ENCODE data around the gene XPNPEP2. TPM values are rescaled to one million over a fixed set of nuclear protein-coding genes. Genes with fewer than 3 reads are reported as not detected.

XPNPEP2 gene
- polyA plus RNA-seq, 4 donors: 27.0 to 744 (median 53.7) TPM

DNA sequence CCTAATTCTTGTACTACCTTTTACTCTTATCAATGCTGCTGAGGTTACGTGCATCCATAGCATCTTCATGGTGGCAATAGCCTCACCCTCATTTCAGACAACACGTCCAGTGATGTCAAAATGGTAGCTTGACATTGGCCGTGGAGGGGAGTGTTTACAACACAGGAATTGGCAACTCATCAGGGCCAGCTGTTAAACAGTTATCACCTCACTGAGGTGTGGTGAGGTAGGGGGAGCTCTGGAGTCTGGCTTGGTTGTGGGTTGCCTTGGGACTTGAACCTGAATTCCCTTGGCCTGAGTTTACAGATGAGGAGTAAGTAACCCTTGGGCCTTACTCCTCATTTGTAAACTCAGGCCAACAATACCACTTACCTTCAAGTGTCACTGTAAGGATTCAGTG, 51.4 kb downstream of the XPNPEP2 start:
- FAIRE-seq (no peak), DNase-seq (no peak)
- Histone ChIP-seq H3K4me1 (ENCODE audit: control insufficient read depth in 3 of 3, insufficient read depth in 2 of 3, low read depth in 1 of 3, low read length in 2 of 3) (no peaks in the 10 kb centered on the region), H3K9me3 (ENCODE audit: control insufficient read depth in 2 of 2, insufficient read depth in 1 of 2, low read depth in 1 of 2, low read length in 1 of 2) (no peaks in the 10 kb centered on the region), H3K36me3 (ENCODE audit: control insufficient read depth in 3 of 3, insufficient read depth in 2 of 3, low read depth in 1 of 3, low read length in 3 of 3) (peaks cover 0 to 2% (median 0%) of the 10 kb centered on the region in 3 donors), H3K4me3 (ENCODE audit: low read depth in 1 of 3, low read length in 3 of 3) (no peak overlapping the region), H3K27ac (ENCODE audit: low read depth in 1 of 3, low read length in 2 of 3) (no peak overlapping the region), H3K27me3 (ENCODE audit: control insufficient read depth in 3 of 3, insufficient read depth in 3 of 3, low read length in 3 of 3) (no peaks in the 10 kb centered on the region)
- 76 to 80% (median 78%) methylated on average over 3 of the region's 3 CpGs for WGBS, 3 donors

DNA sequence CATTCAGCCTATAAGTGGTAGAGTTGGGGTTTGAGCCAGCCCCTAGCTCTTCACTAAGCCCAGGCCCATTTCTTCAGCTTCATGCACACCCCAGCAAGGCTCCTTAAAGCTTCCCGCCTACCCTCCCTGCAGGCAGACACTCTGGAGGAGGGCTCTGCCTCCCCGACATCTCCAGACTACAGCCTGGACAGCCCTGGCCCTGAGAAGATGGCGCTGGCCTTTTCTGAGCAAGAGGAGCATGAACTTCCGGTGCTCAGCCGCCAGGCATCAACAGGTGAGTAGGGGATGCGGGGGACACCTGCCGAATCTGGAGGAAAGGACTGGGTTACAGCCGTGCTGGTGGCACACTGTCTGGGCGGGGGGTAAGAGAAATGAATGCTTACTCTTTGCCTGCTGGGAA, 52.0 kb downstream of the XPNPEP2 start:
- WGBS, 3 donors: 86 to 99% (median 88%) methylated on average over 8 to 9 of the region's 9 CpGs
- peaks cover 0 to 5% (median 0%) of the 10 kb centered on the region in 3 donors for H3K36me3 ChIP-seq (ENCODE audit: control insufficient read depth in 3 of 3, insufficient read depth in 2 of 3, low read depth in 1 of 3, low read length in 3 of 3)
- no peak overlapping the region for H3K27ac ChIP-seq (ENCODE audit: low read depth in 1 of 3, low read length in 2 of 3)
- no peaks in the 10 kb centered on the region for H3K27me3 ChIP-seq (ENCODE audit: control insufficient read depth in 3 of 3, insufficient read depth in 3 of 3, low read length in 3 of 3)
- FAIRE-seq (no peak), DNase-seq (no peak)
- no peaks in the 10 kb centered on the region for H3K9me3 ChIP-seq (ENCODE audit: control insufficient read depth in 2 of 2, insufficient read depth in 1 of 2, low read depth in 1 of 2, low read length in 1 of 2)
- no peaks in the 10 kb centered on the region for H3K4me1 ChIP-seq (ENCODE audit: control insufficient read depth in 3 of 3, insufficient read depth in 2 of 3, low read depth in 1 of 3, low read length in 2 of 3)
- no peak overlapping the region for H3K4me3 ChIP-seq (ENCODE audit: low read depth in 1 of 3, low read length in 3 of 3)

- DNase-seq (no peak), FAIRE-seq (no peak)
- no peak overlapping the region for H3K4me3 ChIP-seq (ENCODE audit: low read depth in 1 of 3, low read length in 3 of 3)
- H3K27ac ChIP-seq (ENCODE audit: low read depth in 1 of 3, low read length in 2 of 3): no peak overlapping the region
- no peaks in the 10 kb centered on the region for H3K9me3 ChIP-seq (ENCODE audit: control insufficient read depth in 2 of 2, insufficient read depth in 1 of 2, low read depth in 1 of 2, low read length in 1 of 2)
- WGBS, 3 donors: 88 to 92% (median 90%) methylated on average over 8 of the region's 8 CpGs
- H3K36me3 ChIP-seq (ENCODE audit: control insufficient read depth in 3 of 3, insufficient read depth in 2 of 3, low read depth in 1 of 3, low read length in 3 of 3): peaks cover 0 to 6% (median 0%) of the 10 kb centered on the region in 3 donors
- no peaks in the 10 kb centered on the region for H3K4me1 ChIP-seq (ENCODE audit: control insufficient read depth in 3 of 3, insufficient read depth in 2 of 3, low read depth in 1 of 3, low read length in 2 of 3)
- H3K27me3 ChIP-seq (ENCODE audit: control insufficient read depth in 3 of 3, insufficient read depth in 3 of 3, low read length in 3 of 3): no peaks in the 10 kb centered on the region
Observed at GRCh38 chrX:129791336-129791735, 52.6 kb downstream of the XPNPEP2 start.

GRCh38 chrX:129791961-129792570, 53.3 kb downstream of the XPNPEP2 start:
- Histone ChIP-seq H3K4me3 (ENCODE audit: low read depth in 1 of 3, low read length in 3 of 3) (no peak overlapping the region), H3K4me1 (ENCODE audit: control insufficient read depth in 3 of 3, insufficient read depth in 2 of 3, low read depth in 1 of 3, low read length in 2 of 3) (no peaks in the 10 kb centered on the region), H3K9me3 (ENCODE audit: control insufficient read depth in 2 of 2, insufficient read depth in 1 of 2, low read depth in 1 of 2, low read length in 1 of 2) (no peaks in the 10 kb centered on the region), H3K36me3 (ENCODE audit: control insufficient read depth in 3 of 3, insufficient read depth in 2 of 3, low read depth in 1 of 3, low read length in 3 of 3) (peaks cover 0 to 7% (median 0%) of the 10 kb centered on the region in 3 donors), H3K27ac (ENCODE audit: low read depth in 1 of 3, low read length in 2 of 3) (no peak overlapping the region), H3K27me3 (ENCODE audit: control insufficient read depth in 3 of 3, insufficient read depth in 3 of 3, low read length in 3 of 3) (no peaks in the 10 kb centered on the region)
- FAIRE-seq (no peak), DNase-seq (no peak)
- 40 to 72% (median 64%) methylated on average over 11 of the region's 11 CpGs for WGBS, 3 donors

- DNase-seq: no peak
- Histone ChIP-seq H3K4me1 (ENCODE audit: control insufficient read depth in 3 of 3, insufficient read depth in 2 of 3, low read depth in 1 of 3, low read length in 2 of 3) (no peaks in the 10 kb centered on the region), H3K27me3 (ENCODE audit: control insufficient read depth in 3 of 3, insufficient read depth in 3 of 3, low read length in 3 of 3) (no peaks in the 10 kb centered on the region), H3K9me3 (ENCODE audit: control insufficient read depth in 2 of 2, insufficient read depth in 1 of 2, low read depth in 1 of 2, low read length in 1 of 2) (no peaks in the 10 kb centered on the region), H3K4me3 (ENCODE audit: low read depth in 1 of 3, low read length in 3 of 3) (no peak overlapping the region), H3K27ac (ENCODE audit: low read depth in 1 of 3, low read length in 2 of 3) (no peak overlapping the region), H3K36me3 (ENCODE audit: control insufficient read depth in 3 of 3, insufficient read depth in 2 of 3, low read depth in 1 of 3, low read length in 3 of 3) (peaks cover 0 to 12% (median 0%) of the 10 kb centered on the region in 3 donors)
- WGBS, 3 donors: 88 to 95% (median 91%) methylated on average over 17 to 18 of the region's 18 CpGs
- FAIRE-seq: no peak
Observed at GRCh38 chrX:129792586-129793291, 54.0 kb downstream of the XPNPEP2 start.

- 17 to 67% (median 59%) methylated on average over 4 to 20 of the region's 20 CpGs for WGBS, 3 donors
- H3K27me3 ChIP-seq (ENCODE audit: control insufficient read depth in 3 of 3, insufficient read depth in 3 of 3, low read length in 3 of 3): no peaks in the 10 kb centered on the region
- H3K27ac ChIP-seq (ENCODE audit: low read depth in 1 of 3, low read length in 2 of 3): no peak overlapping the region
- H3K4me1 ChIP-seq (ENCODE audit: control insufficient read depth in 3 of 3, insufficient read depth in 2 of 3, low read depth in 1 of 3, low read length in 2 of 3): no peaks in the 10 kb centered on the region
- no peaks in the 10 kb centered on the region for H3K9me3 ChIP-seq (ENCODE audit: control insufficient read depth in 2 of 2, insufficient read depth in 1 of 2, low read depth in 1 of 2, low read length in 1 of 2)
- H3K36me3 ChIP-seq (ENCODE audit: control insufficient read depth in 3 of 3, insufficient read depth in 2 of 3, low read depth in 1 of 3, low read length in 3 of 3): peaks cover 0 to 20% (median 0%) of the 10 kb centered on the region in 3 donors
- peak in 1 of 2 donors; percentile 26 for DNase-seq
- FAIRE-seq: no peak
- H3K4me3 ChIP-seq (ENCODE audit: low read depth in 1 of 3, low read length in 3 of 3): no peak overlapping the region
Observed at GRCh38 chrX:129793604-129794191, 54.9 kb downstream of the XPNPEP2 start.

DNA sequence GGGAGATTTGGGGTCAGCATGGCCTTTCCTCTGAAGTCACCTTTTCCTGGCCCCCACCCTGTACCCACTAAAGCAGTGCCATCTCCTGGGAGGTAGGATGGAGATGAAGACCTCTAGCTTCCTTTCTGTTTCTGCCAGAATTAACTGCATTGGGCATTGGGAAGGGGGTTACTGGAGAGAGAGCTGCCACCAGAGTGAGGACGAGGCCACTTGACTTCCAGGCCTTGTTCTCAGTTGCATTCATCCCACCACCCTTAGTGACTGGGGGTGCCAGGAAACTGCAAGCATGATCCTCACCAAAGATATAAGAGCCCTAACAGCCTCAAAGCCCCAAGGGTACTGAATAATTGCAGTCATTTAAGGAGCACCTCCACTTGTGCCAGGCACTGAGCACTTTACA, 56.8 kb downstream of the XPNPEP2 start:
- H3K27me3 ChIP-seq (ENCODE audit: control insufficient read depth in 3 of 3, insufficient read depth in 3 of 3, low read length in 3 of 3): no peaks in the 10 kb centered on the region
- no peak overlapping the region for H3K4me3 ChIP-seq (ENCODE audit: low read depth in 1 of 3, low read length in 3 of 3)
- H3K36me3 ChIP-seq (ENCODE audit: control insufficient read depth in 3 of 3, insufficient read depth in 2 of 3, low read depth in 1 of 3, low read length in 3 of 3): peaks cover 0 to 23% (median 0%) of the 10 kb centered on the region in 3 donors
- DNase-seq (no peak), FAIRE-seq (no peak)
- no peak overlapping the region for H3K27ac ChIP-seq (ENCODE audit: low read depth in 1 of 3, low read length in 2 of 3)
- 79 to 81% methylated on average over 1 of the region's 1 CpG; no CpG with 5 or more reads in 1 of the 3 donors for WGBS, 3 donors
- H3K4me1 ChIP-seq (ENCODE audit: control insufficient read depth in 3 of 3, insufficient read depth in 2 of 3, low read depth in 1 of 3, low read length in 2 of 3): no peaks in the 10 kb centered on the region
- no peaks in the 10 kb centered on the region for H3K9me3 ChIP-seq (ENCODE audit: control insufficient read depth in 2 of 2, insufficient read depth in 1 of 2, low read depth in 1 of 2, low read length in 1 of 2)

DNA sequence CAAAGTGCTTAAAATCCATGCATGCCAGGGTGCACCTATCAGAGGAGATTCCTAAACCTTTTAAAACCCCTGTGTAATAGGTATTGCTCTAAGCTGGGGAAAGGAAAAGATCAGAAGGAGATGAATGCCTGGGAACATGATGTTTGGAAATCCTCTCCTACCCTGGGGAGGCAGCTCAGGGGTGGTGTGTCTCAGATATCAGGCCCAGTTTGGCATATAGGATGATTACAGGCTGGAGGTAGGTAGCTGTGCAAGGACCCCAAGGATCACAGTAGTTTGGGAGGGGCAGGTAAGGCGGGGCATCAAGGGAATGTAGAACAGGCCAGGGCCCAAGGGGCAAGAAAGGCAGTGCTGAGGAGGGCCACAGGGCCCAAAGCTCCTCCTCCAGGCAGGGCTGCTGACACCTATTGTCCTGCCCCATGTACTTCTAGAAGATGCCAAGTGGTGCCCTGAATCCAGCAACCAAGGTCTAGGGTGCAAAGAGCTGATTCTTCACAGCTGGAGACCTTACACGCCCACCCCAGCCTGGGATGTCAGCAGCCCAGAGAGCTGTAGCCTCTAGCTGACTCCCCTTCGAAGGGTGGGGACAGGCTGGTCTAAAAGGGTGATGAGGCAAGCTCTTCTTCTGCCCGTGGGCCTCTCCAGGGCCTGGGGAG, 58.6 kb downstream of the XPNPEP2 start:
- no peak for DNase-seq
- FAIRE-seq: no peak
- Histone ChIP-seq H3K4me3 (ENCODE audit: low read depth in 1 of 3, low read length in 3 of 3) (no peak overlapping the region), H3K4me1 (ENCODE audit: control insufficient read depth in 3 of 3, insufficient read depth in 2 of 3, low read depth in 1 of 3, low read length in 2 of 3) (no peaks in the 10 kb centered on the region), H3K9me3 (ENCODE audit: control insufficient read depth in 2 of 2, insufficient read depth in 1 of 2, low read depth in 1 of 2, low read length in 1 of 2) (no peaks in the 10 kb centered on the region), H3K27me3 (ENCODE audit: control insufficient read depth in 3 of 3, insufficient read depth in 3 of 3, low read length in 3 of 3) (no peaks in the 10 kb centered on the region), H3K36me3 (ENCODE audit: control insufficient read depth in 3 of 3, insufficient read depth in 2 of 3, low read depth in 1 of 3, low read length in 3 of 3) (peaks cover 0 to 27% (median 0%) of the 10 kb centered on the region in 3 donors), H3K27ac (ENCODE audit: low read depth in 1 of 3, low read length in 2 of 3) (no peak overlapping the region)
- 73 to 85% (median 73%) methylated on average over 4 of the region's 4 CpGs for WGBS, 3 donors

Data from small intestine (tissue), 7 donors.